NT2/D1 (cell line): ENCODE measurements around the gene WWC1.

ENCODE experiments used
- DNase-seq: peaks from one replicate; pipeline ENCODE4 v3.0.0-alpha.2; 2011; ENCODE audit warnings: low read depth, low spot score
- H3K27me3 ChIP-seq: 2 replicates; pipeline ENCODE4 v1.6.0; 2011; ENCODE audit warnings: mild to moderate bottlenecking; ENCODE audit not compliant: insufficient read length, insufficient read depth
- H3K36me3 ChIP-seq: 2 replicates; pipeline ENCODE4 v1.6.1; 2011; ENCODE audit warnings: mild to moderate bottlenecking, low read length, mixed read lengths; ENCODE audit not compliant: insufficient read depth, insufficient read length
- H3K4me1 ChIP-seq: 2 replicates; pipeline ENCODE4 v1.5.1; 2011; ENCODE audit not compliant: insufficient read depth, insufficient read length
- H3K4me3 ChIP-seq: 2 replicates; pipeline ENCODE4 v1.5.1; 2011; ENCODE audit warnings: low read depth; ENCODE audit not compliant: insufficient read length
- H3K9ac ChIP-seq: 2 replicates; pipeline ENCODE4 v1.6.0; 2011; ENCODE audit warnings: low read depth; ENCODE audit not compliant: insufficient read length
- H3K9me3 ChIP-seq: 2 replicates; pipeline ENCODE4 v1.5.1; 2011; ENCODE audit warnings: mild to moderate bottlenecking, low read length; ENCODE audit not compliant: insufficient read depth
- SUZ12 ChIP-seq: IDR thresholded peaks from 2 replicates; pipeline ENCODE4 v1.6.1; 2011; ENCODE audit not compliant: insufficient read length, insufficient read depth; ENCODE audit errors: extremely low read depth
- YY1 ChIP-seq: IDR thresholded peaks from 2 replicates; pipeline ENCODE4 v1.6.1; 2011; ENCODE audit not compliant: insufficient read length, insufficient read depth
- ZNF274 ChIP-seq: IDR thresholded peaks from 2 replicates; pipeline ENCODE4 v1.6.1; 2011; ENCODE audit warnings: mild to moderate bottlenecking, low read depth, low read length

The WWC1 gene

GRCh38 chr5:168420461-168420860, 129.0 kb downstream of the WWC1 start:
- Histone ChIP-seq H3K9ac (no peak overlapping the region), H3K4me1 (peaks cover 2% of the 10 kb centered on the region), H3K9me3 (no peaks in the 10 kb centered on the region), H3K27me3 (no peaks in the 10 kb centered on the region), H3K36me3 (peaks cover 69% of the 10 kb centered on the region), H3K4me3 (no peak overlapping the region)
- TF ChIP-seq ZNF274 (no peak), YY1 (no peak), SUZ12 (no peak)
- DNase-seq = no peak

DNA sequence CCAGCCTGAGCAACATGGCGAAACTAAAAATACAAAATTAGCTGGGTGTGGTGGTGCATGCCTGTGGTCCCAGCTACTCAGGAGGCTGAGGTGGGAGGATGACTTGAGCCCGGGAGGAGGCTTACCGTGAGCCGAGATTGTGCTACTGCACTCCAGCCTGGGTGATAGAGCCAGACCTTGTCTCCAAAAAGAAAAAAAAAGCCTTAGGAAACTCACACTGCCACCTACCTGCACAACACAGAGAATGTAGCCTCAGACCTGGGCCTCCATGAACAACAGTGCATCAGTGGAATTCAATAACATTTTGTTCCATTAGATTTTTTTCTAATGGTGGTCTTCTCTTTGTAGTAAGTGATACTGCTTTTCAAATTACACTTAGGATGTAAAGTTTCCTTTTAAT, 131.0 kb downstream of the WWC1 start:
- peaks cover 75% of the 10 kb centered on the region for H3K36me3 ChIP-seq
- TF ChIP-seq ZNF274 = no peak
- no peak for TF ChIP-seq SUZ12
- TF ChIP-seq YY1 = no peak
- no peak overlapping the region for H3K9ac ChIP-seq
- no peaks in the 10 kb centered on the region for H3K9me3 ChIP-seq
- H3K27me3 ChIP-seq = no peaks in the 10 kb centered on the region
- DNase-seq = no peak
- H3K4me3 ChIP-seq = no peak overlapping the region
- peaks cover 2% of the 10 kb centered on the region for H3K4me1 ChIP-seq

GRCh38 chr5:168423478-168423877, 132.0 kb downstream of the WWC1 start:
- Histone ChIP-seq H3K9ac (no peak overlapping the region), H3K9me3 (no peaks in the 10 kb centered on the region), H3K4me3 (no peak overlapping the region), H3K4me1 (peaks cover 6% of the 10 kb centered on the region), H3K36me3 (peaks cover 71% of the 10 kb centered on the region), H3K27me3 (no peaks in the 10 kb centered on the region)
- TF ChIP-seq YY1 (no peak), ZNF274 (no peak), SUZ12 (no peak)
- no peak for DNase-seq

GRCh38 chr5:168423971-168424370, 132.5 kb downstream of the WWC1 start:
- no peak for DNase-seq
- no peak for TF ChIP-seq YY1
- TF ChIP-seq ZNF274 = no peak
- TF ChIP-seq SUZ12 = no peak
- no peaks in the 10 kb centered on the region for H3K27me3 ChIP-seq

GRCh38 chr5:168424594-168425323, 133.3 kb downstream of the WWC1 start:
- H3K4me1 ChIP-seq = peaks cover 6% of the 10 kb centered on the region
- H3K4me3 ChIP-seq = no peak overlapping the region
- TF ChIP-seq YY1 (no peak), ZNF274 (no peak), SUZ12 (no peak)
- DNase-seq = no peak
- no peaks in the 10 kb centered on the region for H3K27me3 ChIP-seq
- H3K9me3 ChIP-seq = no peaks in the 10 kb centered on the region
- no peak overlapping the region for H3K9ac ChIP-seq
- peaks cover 64% of the 10 kb centered on the region for H3K36me3 ChIP-seq

More at GRCh38 chr5:168423971-168424370, 132.5 kb downstream of the WWC1 start:
- H3K36me3 ChIP-seq = peaks cover 71% of the 10 kb centered on the region
- no peak overlapping the region for H3K4me3 ChIP-seq
- no peak overlapping the region for H3K9ac ChIP-seq
- H3K4me1 ChIP-seq = peaks cover 6% of the 10 kb centered on the region
- H3K9me3 ChIP-seq = no peaks in the 10 kb centered on the region

- Histone ChIP-seq H3K36me3 (peaks cover 69% of the 10 kb centered on the region), H3K27me3 (no peaks in the 10 kb centered on the region), H3K9me3 (no peaks in the 10 kb centered on the region), H3K9ac (no peak overlapping the region), H3K4me1 (peaks cover 6% of the 10 kb centered on the region), H3K4me3 (no peak overlapping the region)
- DNase-seq = no peak
- TF ChIP-seq ZNF274 = no peak
- no peak for TF ChIP-seq SUZ12
- TF ChIP-seq YY1 = no peak
Observed at GRCh38 chr5:168426007-168426863, 134.8 kb downstream of the WWC1 start.

DNA sequence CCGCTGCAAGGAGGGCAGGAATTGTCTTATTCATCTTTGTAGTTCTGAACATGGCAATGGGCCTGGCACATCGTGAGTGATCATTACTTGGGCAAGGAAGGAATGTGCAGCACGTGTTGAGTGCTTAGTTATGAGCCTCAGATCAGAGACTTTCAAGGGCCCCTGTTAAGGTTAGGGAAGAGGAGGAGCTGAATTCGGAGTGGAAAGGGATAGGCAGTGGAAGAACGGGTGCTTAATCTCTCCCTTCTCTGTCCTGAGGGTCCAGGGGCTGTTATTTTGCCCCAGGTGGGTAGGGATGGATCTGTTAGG, 135.4 kb downstream of the WWC1 start:
- Histone ChIP-seq H3K9me3 (no peaks in the 10 kb centered on the region), H3K4me1 (peaks cover 4% of the 10 kb centered on the region), H3K9ac (no peak overlapping the region), H3K4me3 (no peak overlapping the region), H3K27me3 (no peaks in the 10 kb centered on the region), H3K36me3 (peaks cover 70% of the 10 kb centered on the region)
- no peak for DNase-seq
- no peak for TF ChIP-seq ZNF274
- no peak for TF ChIP-seq SUZ12
- TF ChIP-seq YY1 = no peak
